Measurements from ENCODE around the gene NFE2L1. TPM values are rescaled to one million over a fixed set of nuclear protein-coding genes. Genes with fewer than 3 reads are reported as not detected.

Gene NFE2L1
- total RNA-seq, 120 experiments from 2014 or later: 120 to 279 (median 205) TPM

Small RNA genes within 50 kb of the gene (microRNA-seq; reads per million reads assigned to microRNA genes)
- gene MIR152: 128 to 583 (median 308) reads per million in 43 experiments

Other genes with a start within 250 kb of the NFE2L1 start
- gene OSBPL7, start 226.6 kb upstream of the NFE2L1 start, total RNA-seq: 10 to 100 TPM; 13.8 to 44.3 (median 26.5) TPM
- gene MRPL10, start 216.8 kb upstream of the NFE2L1 start, total RNA-seq: 10 to 100 TPM; 26.3 to 47.8 (median 35.6) TPM
- gene LRRC46, start 216.7 kb upstream of the NFE2L1 start, total RNA-seq: 1 to 10 TPM in 20 of 120 experiments, under 1 TPM in 56, not detected in 44; 0.26 to 1.8 (median 0.75) TPM
- gene SCRN2, start 207.1 kb upstream of the NFE2L1 start, total RNA-seq: 10 to 100 TPM; 18.1 to 42.2 (median 27.6) TPM
- under 1 TPM in 85 of 120 experiments, not detected in 35; 0.10 to 0.62 (median 0.24) TPM for gene SP6, start 197.2 kb upstream of the NFE2L1 start, total RNA-seq
- gene SP2, start 152.1 kb upstream of the NFE2L1 start, total RNA-seq: 10 to 100 TPM; 11.5 to 27.4 (median 17.6) TPM
- 10 to 100 TPM; 30.2 to 62.6 (median 43.4) TPM for gene PNPO, start 106.8 kb upstream of the NFE2L1 start, total RNA-seq
- under 1 TPM in 1 of 120 experiments, not detected in 119; 0.33 TPM for gene PRR15L, start 90.5 kb upstream of the NFE2L1 start, total RNA-seq
- gene CDK5RAP3, start 77.2 kb upstream of the NFE2L1 start, total RNA-seq: 100 to 1,000 TPM in 119 of 120 experiments, 10 to 100 TPM in 1; 99.4 to 256 (median 180) TPM
- gene COPZ2, start 10.6 kb upstream of the NFE2L1 start, total RNA-seq: 10 to 100 TPM in 59 of 120 experiments, 1 to 10 TPM in 61; 3.8 to 22.7 (median 9.8) TPM
- 10 to 100 TPM; 57.5 to 92.2 (median 74.2) TPM for gene CBX1, start 53.1 kb downstream of the NFE2L1 start, total RNA-seq
- 10 to 100 TPM; 16.4 to 41.4 (median 27.4) TPM for gene SNX11, start 59.4 kb downstream of the NFE2L1 start, total RNA-seq